Heart right ventricle (tissue), 16 donors: ENCODE results near the gene PIPOX. TPM values are rescaled to one million over a fixed set of nuclear protein-coding genes. Genes with fewer than 3 reads are reported as not detected.

Experiments
- ATAC-seq, 8 donors: fragments of 200-7000 bp; cut with Tn5 transposase; one replicate each; pipeline ENCODE4 v1.9.1; 2020; ENCODE audit warnings: mild to moderate bottlenecking in 8 of 8, moderate library complexity in 8 of 8, moderate number of reproducible peaks in 1 of 8
- DNase-seq, 2 donors: peaks; one replicate each; pipeline ENCODE4 v3.0.0-alpha.2; 2020
- H3K27ac ChIP-seq, 10 donors: fragments of 200-600 bp; sonication (generic) in 2 of 10; one replicate each; pipeline versions ENCODE4 v1.5.0 to v1.8.0; 2020 to 2022; ENCODE audit warnings: mild to moderate bottlenecking in 3 of 10
- H3K27me3 ChIP-seq, 7 donors: fragments of 200-600 bp; one replicate each; pipeline ENCODE4 v1.8.0; 2021 to 2022; ENCODE audit warnings: mild to moderate bottlenecking in 2 of 7
- H3K36me3 ChIP-seq, 9 donors: fragments of 200-600 bp; sonication (generic) in 1 of 9; one replicate each; pipeline versions ENCODE4 v1.5.0 to v1.8.0; 2020 to 2022; ENCODE audit warnings: mild to moderate bottlenecking in 2 of 9
- H3K4me1 ChIP-seq, 9 donors: fragments of 200-600 bp; sonication (generic) in 1 of 9; one replicate each; pipeline versions ENCODE4 v1.5.0 to v1.8.0; 2020 to 2022; ENCODE audit warnings: mild to moderate bottlenecking in 4 of 9
- H3K4me3 ChIP-seq, 10 donors: fragments of 200-600 bp; sonication (generic) in 2 of 10; one replicate each; pipeline versions ENCODE4 v1.5.0 to v1.8.0; 2020 to 2022; ENCODE audit warnings: mild to moderate bottlenecking in 7 of 10, moderate library complexity in 2 of 10
- H3K9me3 ChIP-seq, 11 donors: fragments of 200-600 bp in 10 of 11; sonication (generic) in 2 of 11; one replicate each; pipeline versions ENCODE4 v1.5.0 to v1.8.0; 2013 to 2022; ENCODE audit warnings: mild to moderate bottlenecking in 2 of 11, control low read depth in 1 of 11, moderate library complexity in 1 of 11
- CTCF ChIP-seq, 9 donors: fragments of 200-600 bp; sonication (generic) in 2 of 9; IDR thresholded peaks; one replicate each; pipeline versions ENCODE4 v1.5.0 to v1.8.0; 2021 to 2022; ENCODE audit warnings: antibody characterized with exemption in 9 of 9, mild to moderate bottlenecking in 5 of 9, moderate library complexity in 1 of 9
- whole genome bisulfite sequencing, 2 donors: extraction: QIAGEN DNeasy Blood & Tissue Kit; methylation state at CpG; one replicate each; pipeline ENCODE4 v1.1.7; 2013; ENCODE audit warnings: inconsistent platforms in 1 of 2; 5-methylcytosine and 5-hydroxymethylcytosine counted together
- intact Hi-C, 10 donors: fragments of 100-400 bp; cut with DNase I; formaldehyde crosslinking; loops; one replicate each; pipeline versions ENCODE4 v1.11.1 to v1.14.2; 2022
- polyA plus RNA-seq, 2 donors: library from polyadenylated mRNA; stranded (reverse); fragments of 200-250 nt; gene quantifications; one replicate each; pipeline ENCODE4 v1.2.3, GENCODE V29; 2013
- total RNA-seq, 10 donors: library from RNA; stranded (reverse); fragmentation: NEBNext Ultra II Directional in 3 of 10; extraction: Animal tissue kit (Norgen Biotek cat#: 25700) in 3 of 10; gene quantifications; one replicate each; pipeline versions ENCODE4 v1.2.1 to v1.2.4, GENCODE V29; 2021 to 2023
- donor health status: Arrhythmogenic right ventricular cardiomyopathy.
- donor health status: ischemic (EF 13 %, LVEDD 7.1; RV severe dilation, severe dysfunction).
- donor health status: healthy with polysubstance abuse.
- donor health status: DM: no; HTN: yes; CAD: no.
- donor health status: DM: no; HTN: no; CAD: no.
- donor health status: ischemic (EF 25% LVEDD 6.9; RV normal size, moderate dysfunction).
- donor health status: ischemic (EF 25% LVEDD 5.7; RV mildly dilated, moderate dysfunction).
- donor health status: healthy.
- donor health status: DM: yes; HTN: yes; CAD: no.
- donor health status: Ischemic cardiomyopathy.
- donor health status: ischemic (EF 35%, LVEDD 5.7; RV mildly dilated, moderate dysfunction).
- donor health status: nonischemic (EF 11% LVEDD 7.7; RV severe dilation, severe dysfunction).
- donor health status: DM: yes; HTN: yes; CAD: no.
- donor health status: PGD.
- donor health status: ischemic (EF 29% LVEDD 5.4; RV normal size, mild dysfunction).
- donor health status: nonischemic (EF 23%, LVEDD 6.1; RV moderate dilation, normal function).

Gene PIPOX
- total and polyA plus RNA-seq, 12 donors, result 0.12 to 4.1 (median 0.76) TPM; not detected in 2

DNA sequence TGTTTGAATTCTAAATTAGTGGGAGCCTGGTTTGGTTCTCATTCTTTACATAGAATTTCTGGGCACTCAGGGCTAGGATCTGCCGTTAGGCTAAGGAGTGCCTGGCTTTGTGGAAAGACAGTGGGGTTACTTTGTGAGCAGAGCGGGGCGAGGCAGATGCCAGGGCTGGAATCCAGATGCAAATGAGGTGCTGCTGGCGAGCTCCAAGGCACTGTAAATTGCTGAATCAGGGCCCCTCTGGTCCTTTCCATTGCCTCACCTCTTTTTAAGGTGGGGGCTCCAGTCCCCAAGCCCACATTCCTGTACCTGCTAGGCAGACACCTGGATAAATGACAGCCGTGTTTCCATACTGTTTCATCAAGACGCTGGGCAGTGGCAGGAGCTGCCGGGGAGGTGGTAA, 33.8 kb downstream of the PIPOX start:
- Histone ChIP-seq H3K36me3 (peaks cover 0 to 84% (median 23%) of the 10 kb centered on the region in 9 donors), H3K4me3 (no peak overlapping the region), H3K9me3 (no peaks in the 10 kb centered on the region), H3K4me1 (peaks cover 3 to 41% (median 14%) of the 10 kb centered on the region in 9 donors), H3K27ac (peak overlapping the region in 1 of 10 donors; percentile 60), H3K27me3 (no peaks in the 10 kb centered on the region)
- intact Hi-C loops, result no loop called here
- DNase-seq (no peak), ATAC-seq (peak in 1 of 8 donors; percentile 4)
- WGBS, 2 donors, result 63 to 79% methylated on average over 7 of the region's 7 CpGs
- TF ChIP-seq CTCF (IDR thresholded peaks at IDR 0.05), result no peak

GRCh38 chr17:29077320-29077719, 34.4 kb downstream of the PIPOX start:
- peak overlapping the region in 1 of 10 donors; percentile 60 for H3K27ac ChIP-seq
- no peaks in the 10 kb centered on the region for H3K27me3 ChIP-seq
- peaks cover 0 to 90% (median 29%) of the 10 kb centered on the region in 9 donors for H3K36me3 ChIP-seq
- 93 to 94% methylated on average over 7 of the region's 7 CpGs for WGBS, 2 donors
- DNase-seq (no peak), ATAC-seq (no peak)
- no peak overlapping the region for H3K4me3 ChIP-seq
- no peaks in the 10 kb centered on the region for H3K9me3 ChIP-seq
- peaks cover 3 to 41% (median 14%) of the 10 kb centered on the region in 9 donors for H3K4me1 ChIP-seq
- intact Hi-C loops, result no loop called here
- TF ChIP-seq CTCF (IDR thresholded peaks at IDR 0.05), result no peak

GRCh38 chr17:29078183-29079045, 35.5 kb downstream of the PIPOX start:
- Histone ChIP-seq H3K4me1 (peaks cover 3 to 40% (median 14%) of the 10 kb centered on the region in 9 donors), H3K4me3 (no peak overlapping the region), H3K36me3 (peaks cover 0 to 99% (median 39%) of the 10 kb centered on the region in 9 donors), H3K9me3 (no peaks in the 10 kb centered on the region), H3K27me3 (no peaks in the 10 kb centered on the region), H3K27ac (peak overlapping the region in 2 of 10 donors; percentile 20 to 26)
- intact Hi-C loops, result no loop called here
- TF ChIP-seq CTCF (IDR thresholded peaks at IDR 0.05), result no peak
- DNase-seq (peak in 1 of 2 donors; percentile 35), ATAC-seq (peak in 6 of 8 donors; percentile 29 to 62 (median 50))
- WGBS, 2 donors, result 78 to 80% methylated on average over 9 of the region's 9 CpGs

DNA sequence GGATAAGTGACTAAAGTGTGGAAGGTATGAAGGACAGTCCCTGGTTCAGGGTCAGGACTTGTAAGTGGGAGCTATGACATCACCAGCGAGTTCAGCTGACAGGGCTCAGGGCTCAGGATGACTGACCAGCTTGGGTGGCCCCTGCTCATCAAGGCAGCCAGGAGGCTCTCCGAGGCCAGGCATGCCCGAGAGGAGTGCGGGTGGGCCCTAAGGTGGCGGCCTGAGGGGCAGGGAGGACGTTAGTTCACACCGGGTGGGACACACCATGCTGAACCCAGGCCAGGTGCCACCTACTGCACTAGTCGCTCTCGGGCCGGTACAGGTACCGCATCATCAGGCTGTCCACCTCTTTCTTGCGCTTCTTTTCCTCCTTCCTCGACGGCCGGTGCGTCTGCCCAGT, 36.5 kb downstream of the PIPOX start:
- Histone ChIP-seq H3K27me3 (no peaks in the 10 kb centered on the region), H3K9me3 (no peaks in the 10 kb centered on the region), H3K27ac (peak overlapping the region in 1 of 10 donors; percentile 13), H3K36me3 (peaks cover 0 to 99% (median 49%) of the 10 kb centered on the region in 9 donors), H3K4me1 (peaks cover 3 to 31% (median 14%) of the 10 kb centered on the region in 9 donors), H3K4me3 (no peak overlapping the region)
- ATAC-seq (peak in 1 of 8 donors; percentile 3), DNase-seq (no peak)
- intact Hi-C loops, result no loop called here
- WGBS, 2 donors, result 93 to 94% methylated on average over 16 of the region's 16 CpGs
- TF ChIP-seq CTCF (IDR thresholded peaks at IDR 0.05), result no peak
